Mesenchymal stem cell (in vitro differentiated cells and primary cell): ENCODE measurements around the gene MUC22.

Source experiments
- DNase-seq: peaks from one replicate; pipeline ENCODE4 v3.0.0-alpha.2; 2013
- H2AFZ ChIP-seq: one replicate; pipeline ENCODE4 v1.6.1; 2013; ENCODE audit warnings: low read depth, mild to moderate bottlenecking, control low read depth, inconsistent platforms, low read length, moderate library complexity
- H2AK5ac ChIP-seq: 2 replicates; pipeline ENCODE4 v1.6.1; 2013; ENCODE audit warnings: low read length, moderate library complexity, mild to moderate bottlenecking, inconsistent platforms; ENCODE audit not compliant: severe bottlenecking
- H2BK120ac ChIP-seq: one replicate; pipeline ENCODE4 v1.6.1; 2013; ENCODE audit warnings: low read depth, mild to moderate bottlenecking, inconsistent platforms, low read length, moderate library complexity
- H2BK12ac ChIP-seq, 2 experiments: one replicate each; pipeline ENCODE4 v1.6.1; 2013; ENCODE audit warnings: inconsistent platforms in 2 of 2, low read length in 2 of 2, mild to moderate bottlenecking in 2 of 2, moderate library complexity in 2 of 2, control low read depth in 1 of 2
- H2BK15ac ChIP-seq: one replicate; pipeline ENCODE4 v1.6.1; 2013; ENCODE audit warnings: mild to moderate bottlenecking, low read depth, inconsistent platforms; ENCODE audit not compliant: poor library complexity, severe bottlenecking
- H2BK5ac ChIP-seq: 2 replicates; pipeline ENCODE4 v1.6.1; 2013; ENCODE audit warnings: low read depth, mild to moderate bottlenecking, low read length, control low read depth, inconsistent platforms; ENCODE audit not compliant: poor library complexity, severe bottlenecking
- H3K14ac ChIP-seq, 2 experiments: one replicate each; pipeline ENCODE4 v1.6.1; 2013; ENCODE audit warnings: inconsistent platforms in 2 of 2, low read length in 2 of 2, control low read depth in 1 of 2, mild to moderate bottlenecking in 1 of 2, moderate library complexity in 1 of 2
- H3K18ac ChIP-seq, 2 experiments: one replicate each; pipeline ENCODE4 v1.6.1; 2013; ENCODE audit warnings: inconsistent platforms in 2 of 2, low read length in 2 of 2, control low read depth in 1 of 2, low read depth in 1 of 2, mild to moderate bottlenecking in 1 of 2
- H3K23ac ChIP-seq, 2 experiments: one replicate each; pipeline ENCODE4 v1.6.1; 2013; ENCODE audit warnings: inconsistent platforms in 2 of 2, low read length in 2 of 2, mild to moderate bottlenecking in 2 of 2, moderate library complexity in 2 of 2, control low read depth in 1 of 2
- H3K27ac ChIP-seq: 2 replicates; pipeline ENCODE4 v1.5.1; 2013; ENCODE audit warnings: mild to moderate bottlenecking, moderate library complexity, low read length, control low read depth, inconsistent platforms; ENCODE audit not compliant: poor library complexity, severe bottlenecking
- H3K27me3 ChIP-seq, 2 experiments: 2 replicates each; pipeline versions ENCODE4 v1.6.1 to v1.7.0; 2013; ENCODE audit warnings: low read length in 2 of 2, mild to moderate bottlenecking in 2 of 2, moderate library complexity in 2 of 2, control low read depth in 1 of 2, inconsistent platforms in 1 of 2; ENCODE audit not compliant: control insufficient read depth in 1 of 2, insufficient read depth in 1 of 2
- H3K36me3 ChIP-seq, 2 experiments: 2 replicates each; pipeline versions ENCODE4 v1.6.1 to v1.7.0; 2013; ENCODE audit warnings: low read length in 2 of 2, control low read depth in 1 of 2, inconsistent platforms in 1 of 2, low read depth in 1 of 2, mild to moderate bottlenecking in 1 of 2; ENCODE audit not compliant: insufficient read depth in 2 of 2, control insufficient read depth in 1 of 2
- H3K4ac ChIP-seq, 2 experiments: one replicate each; pipeline ENCODE4 v1.6.1; 2013; ENCODE audit warnings: inconsistent platforms in 2 of 2, low read length in 2 of 2, mild to moderate bottlenecking in 2 of 2, moderate library complexity in 2 of 2, control low read depth in 1 of 2, low read depth in 1 of 2
- H3K4me1 ChIP-seq: 2 replicates; pipeline ENCODE4 v1.6.1; 2013; ENCODE audit warnings: low read depth, low read length, control low read depth; ENCODE audit not compliant: control insufficient read depth, insufficient read depth
- H3K4me2 ChIP-seq: 2 replicates; pipeline ENCODE4 v1.6.1; 2013; ENCODE audit warnings: low read length, mild to moderate bottlenecking, inconsistent platforms; ENCODE audit not compliant: poor library complexity, severe bottlenecking
- H3K4me3 ChIP-seq, 2 experiments: 2 replicates each; pipeline versions ENCODE4 v1.5.1 to v1.7.0; 2013; ENCODE audit warnings: low read length in 2 of 2, mild to moderate bottlenecking in 2 of 2, control low read depth in 1 of 2, low read depth in 1 of 2; ENCODE audit not compliant: insufficient read depth in 1 of 2
- H3K79me1 ChIP-seq: replicated peaks from 2 replicates; pipeline ENCODE4 v1.6.1; 2013; ENCODE audit warnings: mild to moderate bottlenecking, control low read depth, low read length, inconsistent platforms; ENCODE audit not compliant: poor library complexity, severe bottlenecking
- H3K9ac ChIP-seq: 2 replicates; pipeline ENCODE4 v1.7.0; 2013; ENCODE audit warnings: mild to moderate bottlenecking, low read length, moderate library complexity
- H3K9me3 ChIP-seq: 2 replicates; pipeline ENCODE4 v1.7.0; 2013; ENCODE audit warnings: mild to moderate bottlenecking, low read length; ENCODE audit not compliant: control insufficient read depth
- H4K8ac ChIP-seq: one replicate; pipeline ENCODE4 v1.6.1; 2013; ENCODE audit warnings: inconsistent platforms, mild to moderate bottlenecking, low read length, moderate library complexity
- H4K91ac ChIP-seq: one replicate; pipeline ENCODE4 v1.6.1; 2013; ENCODE audit warnings: mild to moderate bottlenecking, low read length, inconsistent platforms
- WGBS: methylation state at CpG from one replicate; pipeline ENCODE4 v1.1.7; 2013; ENCODE audit warnings: mixed read lengths; 5-methylcytosine and 5-hydroxymethylcytosine counted together

The MUC22 gene

DNA sequence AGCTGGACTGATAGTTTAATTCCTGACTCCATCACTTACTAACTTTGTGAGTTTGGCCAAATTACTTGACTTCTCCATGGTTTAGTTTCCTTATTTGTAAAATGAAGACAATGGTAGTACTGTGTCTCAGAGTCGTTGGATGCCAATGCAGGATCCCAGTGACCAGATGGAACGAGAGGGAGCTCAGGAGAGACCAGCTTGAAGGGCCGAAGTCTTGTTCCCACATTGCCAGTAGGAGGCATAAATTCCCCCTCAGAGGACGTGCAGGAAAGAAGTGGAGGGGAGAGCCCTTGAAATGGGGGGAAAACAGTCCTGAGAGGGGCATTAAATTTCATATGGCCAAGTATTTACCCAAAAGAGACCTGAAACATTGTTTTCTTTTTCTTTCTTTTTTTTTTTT is 2.1 kb upstream of the MUC22 start:
- Histone ChIP-seq H2BK15ac (no peak overlapping the region), H3K4me3 (no peak overlapping the region), H3K14ac (no peak overlapping the region), H2BK12ac (no peak overlapping the region), H3K23ac (no peak overlapping the region), H4K91ac (no peak overlapping the region), H2AFZ (no peak overlapping the region), H2BK5ac (no peak overlapping the region), H3K79me1 (no peaks in the 10 kb centered on the region), H3K9ac (no peak overlapping the region), H3K27ac (peak overlapping the region; percentile 27), H4K8ac (no peak overlapping the region), H3K4me2 (no peak overlapping the region), H3K36me3 (no peaks in the 10 kb centered on the region), H3K4ac (no peak overlapping the region), H3K4me1 (peaks cover 9% of the 10 kb centered on the region), H3K27me3 (no peaks in the 10 kb centered on the region), H3K9me3 (no peaks in the 10 kb centered on the region), H3K18ac (no peak overlapping the region), H2BK120ac (no peak overlapping the region), H2AK5ac (peak overlapping the region; percentile 3)
- DNase-seq: no peak
- 72% methylated on average over 4 of the region's 4 CpGs for WGBS

DNA sequence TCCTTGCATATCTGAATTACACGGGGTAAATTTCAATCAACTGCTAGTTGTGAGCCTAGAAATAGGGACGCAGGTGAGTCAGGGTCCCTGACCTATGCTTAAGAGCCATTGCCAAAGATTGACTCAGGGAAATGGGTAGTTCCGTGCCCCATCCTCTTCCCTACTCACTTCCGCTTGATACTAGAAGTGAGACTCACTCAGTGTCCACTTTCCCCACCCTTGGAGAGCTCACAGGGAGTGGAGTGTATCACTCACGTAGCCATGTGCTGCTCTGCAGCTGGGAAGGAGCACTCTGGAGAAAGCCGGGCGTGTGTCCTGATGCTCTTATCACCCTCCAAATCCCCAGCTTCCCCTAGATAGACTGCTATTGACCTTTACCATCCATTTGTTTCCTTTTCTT is 543 bp upstream of the MUC22 start:
- Histone ChIP-seq H3K9me3 (no peaks in the 10 kb centered on the region), H3K27me3 (no peaks in the 10 kb centered on the region), H3K79me1 (no peaks in the 10 kb centered on the region), H3K9ac (no peak overlapping the region), H2AK5ac (peak overlapping the region; percentile 68), H2BK12ac (no peak overlapping the region), H3K18ac (no peak overlapping the region), H4K91ac (no peak overlapping the region), H3K14ac (no peak overlapping the region), H3K4me2 (no peak overlapping the region), H3K27ac (no peak overlapping the region), H4K8ac (no peak overlapping the region), H2AFZ (no peak overlapping the region), H3K4ac (no peak overlapping the region), H3K4me1 (peaks cover 9% of the 10 kb centered on the region), H3K23ac (no peak overlapping the region), H2BK5ac (no peak overlapping the region), H3K4me3 (no peak overlapping the region), H3K36me3 (no peaks in the 10 kb centered on the region), H2BK15ac (peak overlapping the region; percentile 57), H2BK120ac (no peak overlapping the region)
- 88% methylated on average over 7 of the region's 7 CpGs for WGBS
- no peak for DNase-seq

DNA sequence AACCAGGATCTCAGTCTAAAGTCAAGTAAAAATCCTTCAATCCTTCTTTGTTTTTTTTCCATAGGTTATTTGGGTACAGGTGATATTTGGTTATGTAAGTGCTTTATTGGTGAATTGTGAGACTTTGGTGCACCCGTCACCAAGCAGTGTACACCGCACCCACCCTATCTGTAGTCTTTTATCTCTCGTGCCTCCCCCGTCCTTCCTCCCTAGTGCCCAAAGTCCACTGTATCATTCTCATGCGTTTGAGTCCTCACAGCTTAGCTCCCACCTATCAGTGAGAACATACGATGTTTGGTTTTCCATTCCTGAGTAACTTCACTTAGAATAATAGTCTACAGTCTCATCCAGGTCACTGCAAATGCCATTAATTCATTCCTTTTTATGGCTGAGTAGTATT is 879 bp downstream of the MUC22 start:
- H4K8ac ChIP-seq: no peak overlapping the region
- H3K27me3 ChIP-seq: no peaks in the 10 kb centered on the region
- no peak overlapping the region for H3K27ac ChIP-seq
- peaks cover 5% of the 10 kb centered on the region for H3K9me3 ChIP-seq
- no peak overlapping the region for H3K4me2 ChIP-seq
- H2BK120ac ChIP-seq: no peak overlapping the region
- H3K4ac ChIP-seq: no peak overlapping the region
- no peak overlapping the region for H2BK5ac ChIP-seq
- H2AK5ac ChIP-seq: no peak overlapping the region
- no peak overlapping the region for H2BK15ac ChIP-seq
- no peak overlapping the region for H3K14ac ChIP-seq
- H2BK12ac ChIP-seq: no peak overlapping the region
- H3K23ac ChIP-seq: no peak overlapping the region
- no peak overlapping the region for H3K4me3 ChIP-seq
- no peak overlapping the region for H3K9ac ChIP-seq
- H3K79me1 ChIP-seq: no peaks in the 10 kb centered on the region
- 72% methylated on average over 6 of the region's 6 CpGs for WGBS
- no peaks in the 10 kb centered on the region for H3K36me3 ChIP-seq
- no peak overlapping the region for H3K18ac ChIP-seq
- no peak overlapping the region for H2AFZ ChIP-seq
- DNase-seq: no peak
- H4K91ac ChIP-seq: no peak overlapping the region
- H3K4me1 ChIP-seq: peaks cover 9% of the 10 kb centered on the region

- Histone ChIP-seq H3K27me3 (peaks cover 0 to 7% of the 10 kb centered on the region in 2 experiments), H3K4me2 (no peak overlapping the region), H3K9ac (no peak overlapping the region), H2BK5ac (no peak overlapping the region), H3K18ac (no peak overlapping the region), H3K36me3 (no peaks in the 10 kb centered on the region), H2BK15ac (no peak overlapping the region), H4K8ac (no peak overlapping the region), H2AFZ (no peak overlapping the region), H2AK5ac (no peak overlapping the region), H4K91ac (no peak overlapping the region), H3K79me1 (no peaks in the 10 kb centered on the region), H2BK12ac (no peak overlapping the region), H3K4me3 (no peak overlapping the region), H2BK120ac (no peak overlapping the region), H3K23ac (no peak overlapping the region), H3K27ac (no peak overlapping the region), H3K9me3 (peaks cover 5% of the 10 kb centered on the region), H3K4me1 (no peaks in the 10 kb centered on the region), H3K4ac (no peak overlapping the region), H3K14ac (no peak overlapping the region)
- WGBS: 81% methylated on average over 34 of the region's 36 CpGs
- no peak for DNase-seq
These were observed 6.5 kb downstream of the MUC22 start for GRCh38 chr6:31016659-31017299.
